SHP77 (cell line): ENCODE results near the gene COIL.
"Not testable (repeated sequence)": the region's sequence is repeated elsewhere in the genome, so short reads cannot be mapped to it uniquely, and the experiment has no call there.

Experiments used
- DNase-seq, 2 experiments: peaks; one replicate each; lab custom pipeline; 2025; lab: John Stamatoyannopoulos, UW

COIL gene

GRCh38 chr17:56977673-56978395, 17.0 kb upstream of the COIL start, which contains the start of gene SCPEP1:
TSS of gene SCPEP1 (plus strand) at chr17:56978131. CDS start at chr17:56978160, 29 bp downstream.
- peak; percentile 41 to 88 for DNase-seq

GRCh38 chr17:56976941-56977608, 16.2 kb upstream of the COIL start:
- DNase-seq, result peak in 1 of 2 experiments; percentile 15

GRCh38 chr17:56975656-56976055, 14.8 kb upstream of the COIL start:
- no peak for DNase-seq

- no peak for DNase-seq
Measured at GRCh38 chr17:56974055-56974454, 13.2 kb upstream of the COIL start.

- no peak for DNase-seq
Measured at GRCh38 chr17:56973520-56973919, 12.7 kb upstream of the COIL start.

GRCh38 chr17:56972111-56972730, 11.4 kb upstream of the COIL start:
- no peak for DNase-seq

GRCh38 chr17:56970974-56971373, 10.1 kb upstream of the COIL start:
- no peak for DNase-seq

GRCh38 chr17:56966338-56966737, 5.5 kb upstream of the COIL start:
- DNase-seq, result no peak

GRCh38 chr17:56965681-56966080, 4.8 kb upstream of the COIL start:
- not testable (repeated sequence) for DNase-seq

- DNase-seq, result not testable (repeated sequence)
Measured at GRCh38 chr17:56965241-56965640, 4.4 kb upstream of the COIL start.

GRCh38 chr17:56956992-56957391, 3.9 kb downstream of the COIL start:
- no peak for DNase-seq

GRCh38 chr17:56949595-56949994, 11.3 kb downstream of the COIL start:
- no peak for DNase-seq

GRCh38 chr17:56948491-56948890, 12.4 kb downstream of the COIL start:
- no peak for DNase-seq

GRCh38 chr17:56947741-56948140, 13.1 kb downstream of the COIL start:
- no peak for DNase-seq

GRCh38 chr17:56945938-56946505, 14.8 kb downstream of the COIL start:
- DNase-seq, result no peak

GRCh38 chr17:56943505-56944125, 17.2 kb downstream of the COIL start:
- no peak for DNase-seq

GRCh38 chr17:56939869-56940484, 20.9 kb downstream of the COIL start:
- peak; percentile 14 to 44 for DNase-seq

GRCh38 chr17:56938206-56938605, 22.6 kb downstream of the COIL start:
- DNase-seq, result not testable (repeated sequence)

- no peak for DNase-seq
Measured at GRCh38 chr17:56937687-56938086, 23.2 kb downstream of the COIL start.

- DNase-seq, result no peak
Measured at GRCh38 chr17:56936697-56937322, 24.0 kb downstream of the COIL start.

GRCh38 chr17:56935461-56935860, 25.4 kb downstream of the COIL start:
- DNase-seq, result no peak
